Osteoblast (primary cell): Measurements from ENCODE around the gene SBK3. TPM values are rescaled to one million over a fixed set of nuclear protein-coding genes. Genes with fewer than 3 reads are reported as not detected.

Source experiments
- DNase-seq: peaks from one replicate; pipeline ENCODE4 v3.0.0; 2011; ENCODE audit warnings: low spot score, mixed read lengths; ENCODE audit not compliant: insufficient read length; ENCODE audit errors: missing footprints
- H2AFZ ChIP-seq: 2 replicates; pipeline ENCODE4 v1.6.0; 2011; ENCODE audit warnings: mild to moderate bottlenecking, low read length
- H3K27ac ChIP-seq: 2 replicates; pipeline ENCODE4 v1.5.1; 2011; ENCODE audit warnings: mild to moderate bottlenecking, low read depth, low read length, moderate library complexity
- H3K27me3 ChIP-seq: 2 replicates; pipeline ENCODE4 v1.6.0; 2012; ENCODE audit warnings: mild to moderate bottlenecking, control low read depth, inconsistent platforms, low read length, moderate library complexity; ENCODE audit not compliant: insufficient read depth
- H3K36me3 ChIP-seq: 2 replicates; pipeline ENCODE4 v1.5.1; 2011; ENCODE audit warnings: mild to moderate bottlenecking, low read length, control low read depth, moderate library complexity; ENCODE audit not compliant: insufficient read depth
- H3K4me1 ChIP-seq: 2 replicates; pipeline ENCODE4 v1.5.1; 2011; ENCODE audit warnings: mild to moderate bottlenecking, low read length, control low read depth, moderate library complexity; ENCODE audit not compliant: insufficient read depth
- H3K4me2 ChIP-seq: 2 replicates; pipeline ENCODE4 v1.6.0; 2011; ENCODE audit warnings: mild to moderate bottlenecking, low read length; ENCODE audit not compliant: insufficient read depth
- H3K4me3 ChIP-seq: fragments of 200-600 bp; sonication (generic); 3 replicates; pipeline ENCODE4 v1.5.1; 2012; ENCODE audit warnings: mild to moderate bottlenecking, low read length, inconsistent platforms; ENCODE audit not compliant: insufficient read depth
- H3K79me2 ChIP-seq: 2 replicates; pipeline ENCODE4 v1.6.0; 2012; ENCODE audit warnings: mild to moderate bottlenecking, low read length, control low read depth, inconsistent platforms; ENCODE audit not compliant: insufficient read depth
- H3K9me3 ChIP-seq: 2 replicates; pipeline ENCODE4 v1.5.1; 2011; ENCODE audit warnings: low read depth, low read length, control low read depth
- H4K20me1 ChIP-seq: 2 replicates; pipeline ENCODE4 v1.6.0; 2012; ENCODE audit warnings: mild to moderate bottlenecking, low read length, control low read depth; ENCODE audit not compliant: insufficient read depth
- CTCF ChIP-seq: IDR thresholded peaks from 2 replicates; pipeline ENCODE4 v1.5.1; 2011; ENCODE audit warnings: mild to moderate bottlenecking, low read depth, low read length, moderate library complexity; ENCODE audit errors: extremely low read depth
- total RNA-seq: library from RNA; depleted of rRNA; stranded (reverse); fragments of >200 nt; gene quantifications from 2 replicates; pipeline ENCODE4 v1.2.3, GENCODE V29; 2012

Gene SBK3
- total RNA-seq, 1 donor: not detected

- Histone ChIP-seq H4K20me1 (no peaks in the 10 kb centered on the region), H3K36me3 (no peaks in the 10 kb centered on the region), H3K27ac (no peak overlapping the region), H3K4me1 (no peaks in the 10 kb centered on the region), H3K27me3 (no peaks in the 10 kb centered on the region), H3K9me3 (no peaks in the 10 kb centered on the region), H3K79me2 (no peaks in the 10 kb centered on the region), H3K4me2 (no peak overlapping the region), H2AFZ (no peak overlapping the region), H3K4me3 (no peak overlapping the region)
- TF ChIP-seq CTCF: no peak
- peak; percentile 55 for DNase-seq
Observed at GRCh38 chr19:55539090-55539984, 6.0 kb downstream of the SBK3 start.

- peak; percentile 77 for DNase-seq
- no peaks in the 10 kb centered on the region for H3K79me2 ChIP-seq
- H3K4me3 ChIP-seq: no peak overlapping the region
- no peaks in the 10 kb centered on the region for H4K20me1 ChIP-seq
- no peaks in the 10 kb centered on the region for H3K36me3 ChIP-seq
- no peak overlapping the region for H3K4me2 ChIP-seq
- H2AFZ ChIP-seq: no peak overlapping the region
- H3K9me3 ChIP-seq: no peaks in the 10 kb centered on the region
- no peaks in the 10 kb centered on the region for H3K4me1 ChIP-seq
- TF ChIP-seq CTCF: no peak
- no peak overlapping the region for H3K27ac ChIP-seq
- no peaks in the 10 kb centered on the region for H3K27me3 ChIP-seq
Observed at GRCh38 chr19:55538132-55538531, 7.2 kb downstream of the SBK3 start.

GRCh38 chr19:55537741-55538111, 7.6 kb downstream of the SBK3 start:
- Histone ChIP-seq H3K27ac (no peak overlapping the region), H3K79me2 (no peaks in the 10 kb centered on the region), H2AFZ (no peak overlapping the region), H3K27me3 (no peaks in the 10 kb centered on the region), H3K4me2 (no peak overlapping the region), H3K4me1 (no peaks in the 10 kb centered on the region), H3K36me3 (no peaks in the 10 kb centered on the region), H4K20me1 (no peaks in the 10 kb centered on the region), H3K9me3 (no peaks in the 10 kb centered on the region), H3K4me3 (no peak overlapping the region)
- peak; percentile 93 for DNase-seq
- no peak for TF ChIP-seq CTCF

GRCh38 chr19:55536951-55537740, 8.2 kb downstream of the SBK3 start, which contains the start of gene SBK2:
Gene SBK2, minus strand, starts transcription at chr19:55537133. Its CDS starts 839 bp downstream, at chr19:55536294.
- Histone ChIP-seq H2AFZ (no peak within 1 kb of the TSS), H3K4me1 (no peaks in the 10 kb centered on the region), H3K36me3 (no peaks in the 10 kb centered on the region), H4K20me1 (no peaks in the 10 kb centered on the region), H3K27me3 (no peaks in the 10 kb centered on the region), H3K9me3 (no peaks in the 10 kb centered on the region), H3K79me2 (no peaks in the 10 kb centered on the region), H3K4me3 (no peak within 1 kb of the TSS), H3K27ac (no peak within 1 kb of the TSS), H3K4me2 (no peak within 1 kb of the TSS)
- peak; percentile 49 for DNase-seq
- no peak for TF ChIP-seq CTCF
